Peyer's patch (tissue), 4 donors: ENCODE results near the gene AIDA.

Source experiments
- POLR2A ChIP-seq, 2 donors: fragments of 450-650 bp; IDR thresholded peaks; one replicate each; pipeline ENCODE4 v1.5.1; 2017; ENCODE audit warnings: antibody characterized with exemption in 2 of 2, mild to moderate bottlenecking in 2 of 2, moderate library complexity in 2 of 2
- TF ChIP-seq, protein P1 (sequence below), 6 experiments: fragments of 450-650 bp in 4 of 6; fragments of 200-600 bp in 2 of 6; sonication (generic) in 1 of 6; IDR thresholded peaks; one replicate each; pipeline ENCODE4 v1.5.1; 2017 to 2019; ENCODE audit warnings: antibody characterized with exemption in 6 of 6, mild to moderate bottlenecking in 3 of 6, moderate library complexity in 1 of 6

DNA sequence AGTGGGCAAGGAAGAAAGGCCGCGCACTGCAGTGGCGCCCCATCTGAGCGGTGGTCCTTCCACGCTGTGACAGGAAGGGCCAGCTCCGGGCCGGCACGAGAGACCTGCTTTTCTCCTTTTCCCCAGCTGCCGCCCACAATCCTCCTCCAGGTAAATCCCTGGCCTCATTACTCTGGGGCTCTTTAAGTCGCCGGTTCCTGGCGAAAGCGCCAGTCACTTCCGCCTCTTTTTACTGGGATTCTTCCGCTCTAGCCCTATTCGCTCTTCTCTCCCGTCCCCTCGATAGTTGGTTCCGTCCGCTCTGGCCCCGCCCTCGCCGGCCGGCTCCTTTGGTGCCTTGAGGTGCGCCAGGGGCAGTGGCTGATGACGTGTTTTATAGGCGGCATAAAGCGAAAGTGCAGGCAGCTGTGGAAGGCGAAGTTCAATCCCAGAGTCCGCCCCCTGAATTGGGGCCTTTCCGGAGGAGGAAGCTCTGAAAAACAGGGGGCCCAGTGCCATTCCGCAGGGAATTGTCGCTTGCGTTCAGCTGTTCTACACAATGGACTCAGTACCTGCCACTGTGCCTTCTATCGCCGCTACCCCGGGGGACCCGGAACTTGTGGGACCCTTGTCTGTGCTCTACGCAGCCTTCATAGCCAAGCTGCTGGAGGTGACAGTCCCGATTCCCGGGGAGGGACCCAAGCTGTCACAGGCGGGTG lies 68.2 kb downstream of the AIDA start:
- TF ChIP-seq, protein P1, sequence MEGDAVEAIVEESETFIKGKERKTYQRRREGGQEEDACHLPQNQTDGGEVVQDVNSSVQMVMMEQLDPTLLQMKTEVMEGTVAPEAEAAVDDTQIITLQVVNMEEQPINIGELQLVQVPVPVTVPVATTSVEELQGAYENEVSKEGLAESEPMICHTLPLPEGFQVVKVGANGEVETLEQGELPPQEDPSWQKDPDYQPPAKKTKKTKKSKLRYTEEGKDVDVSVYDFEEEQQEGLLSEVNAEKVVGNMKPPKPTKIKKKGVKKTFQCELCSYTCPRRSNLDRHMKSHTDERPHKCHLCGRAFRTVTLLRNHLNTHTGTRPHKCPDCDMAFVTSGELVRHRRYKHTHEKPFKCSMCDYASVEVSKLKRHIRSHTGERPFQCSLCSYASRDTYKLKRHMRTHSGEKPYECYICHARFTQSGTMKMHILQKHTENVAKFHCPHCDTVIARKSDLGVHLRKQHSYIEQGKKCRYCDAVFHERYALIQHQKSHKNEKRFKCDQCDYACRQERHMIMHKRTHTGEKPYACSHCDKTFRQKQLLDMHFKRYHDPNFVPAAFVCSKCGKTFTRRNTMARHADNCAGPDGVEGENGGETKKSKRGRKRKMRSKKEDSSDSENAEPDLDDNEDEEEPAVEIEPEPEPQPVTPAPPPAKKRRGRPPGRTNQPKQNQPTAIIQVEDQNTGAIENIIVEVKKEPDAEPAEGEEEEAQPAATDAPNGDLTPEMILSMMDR (IDR thresholded peaks at IDR 0.05) = no peak
- peak; percentile 82 to 89 for TF ChIP-seq POLR2A (IDR thresholded peaks at IDR 0.05)
